Memory B cell (primary cell): ENCODE measurements around the gene QPCT.
"Not testable (repeated sequence)": the region's sequence is repeated elsewhere in the genome, so short reads cannot be mapped to it uniquely, and the experiment has no call there.

Experiments used
- ATAC-seq: fragments of 150-1000 bp; cut with Tn5 transposase; 2 replicates; pipeline ENCODE4 v1.10.0; 2021; ENCODE audit warnings: low read depth, mild to moderate bottlenecking, moderate library complexity
- DNase-seq, 2 donors: peaks; one replicate each; pipeline ENCODE4 v3.0.0; 2022; ENCODE audit warnings: low spot score in 2 of 2
- H3K27ac Mint-ChIP-seq: one replicate; pipeline ENCODE4 v1.8.0; 2022; ENCODE audit warnings: mild to moderate bottlenecking, moderate library complexity, mixed read lengths
- H3K27me3 Mint-ChIP-seq: one replicate; pipeline ENCODE4 v1.8.0; 2022; ENCODE audit warnings: mixed read lengths
- H3K36me3 Mint-ChIP-seq: one replicate; pipeline ENCODE4 v1.8.0; 2022; ENCODE audit warnings: mild to moderate bottlenecking, mixed read lengths
- H3K4me1 Mint-ChIP-seq: one replicate; pipeline ENCODE4 v1.8.0; 2022; ENCODE audit warnings: mixed read lengths
- H3K4me3 Mint-ChIP-seq: one replicate; pipeline ENCODE4 v1.8.0; 2022; ENCODE audit warnings: mild to moderate bottlenecking, moderate library complexity, mixed read lengths
- H3K9me3 Mint-ChIP-seq: one replicate; pipeline ENCODE4 v1.8.0; 2022; ENCODE audit warnings: mixed read lengths

QPCT gene

GRCh38 chr2:37398990-37399389 is 54.6 kb downstream of the QPCT start:
- Mint-ChIP-seq H3K27me3 (no peaks in the 10 kb centered on the region), H3K27ac (no peak overlapping the region), H3K4me1 (peaks cover 2% of the 10 kb centered on the region), H3K36me3 (peaks cover under 1% of the 10 kb centered on the region), H3K9me3 (peaks cover under 1% of the 10 kb centered on the region), H3K4me3 (no peak overlapping the region)
- ATAC-seq (no peak), DNase-seq (no peak)

GRCh38 chr2:37400041-37400440 is 55.6 kb downstream of the QPCT start:
- H3K4me1 Mint-ChIP-seq, result peaks cover 2% of the 10 kb centered on the region
- H3K27me3 Mint-ChIP-seq, result no peaks in the 10 kb centered on the region
- peaks cover 2% of the 10 kb centered on the region for H3K36me3 Mint-ChIP-seq
- DNase-seq, result no peak
- peaks cover 2% of the 10 kb centered on the region for H3K9me3 Mint-ChIP-seq
- no peak overlapping the region for H3K4me3 Mint-ChIP-seq
- no peak overlapping the region for H3K27ac Mint-ChIP-seq
- ATAC-seq, result no peak

GRCh38 chr2:37402636-37403035 is 58.2 kb downstream of the QPCT start:
- H3K4me1 Mint-ChIP-seq, result no peaks in the 10 kb centered on the region

GRCh38 chr2:37405781-37406180 is 61.4 kb downstream of the QPCT start:
- H3K27me3 Mint-ChIP-seq, result no peaks in the 10 kb centered on the region
- H3K27ac Mint-ChIP-seq, result no peak overlapping the region
- DNase-seq (no peak), ATAC-seq (no peak)
- H3K4me1 Mint-ChIP-seq, result no peaks in the 10 kb centered on the region
- H3K4me3 Mint-ChIP-seq, result no peak overlapping the region
- H3K36me3 Mint-ChIP-seq, result peaks cover 2% of the 10 kb centered on the region
- H3K9me3 Mint-ChIP-seq, result peaks cover 2% of the 10 kb centered on the region

More at GRCh38 chr2:37402636-37403035, 58.2 kb downstream of the QPCT start:
- ATAC-seq (no peak), DNase-seq (no peak)
- Mint-ChIP-seq H3K27me3 (no peaks in the 10 kb centered on the region), H3K9me3 (peaks cover 2% of the 10 kb centered on the region), H3K27ac (no peak overlapping the region), H3K36me3 (peaks cover 2% of the 10 kb centered on the region), H3K4me3 (no peak overlapping the region)

- ATAC-seq, result no peak
- Mint-ChIP-seq H3K27ac (no peak overlapping the region), H3K27me3 (no peaks in the 10 kb centered on the region), H3K4me3 (no peak overlapping the region), H3K9me3 (no peaks in the 10 kb centered on the region), H3K4me1 (no peaks in the 10 kb centered on the region), H3K36me3 (no peaks in the 10 kb centered on the region)
- no peak for DNase-seq
Measured at GRCh38 chr2:37412231-37412630, 67.8 kb downstream of the QPCT start.

- H3K36me3 Mint-ChIP-seq, H3K4me3 Mint-ChIP-seq, DNase-seq, H3K9me3 Mint-ChIP-seq, H3K4me1 Mint-ChIP-seq, H3K27me3 Mint-ChIP-seq, H3K27ac Mint-ChIP-seq: not testable (repeated sequence)
- peak; percentile 14 for ATAC-seq
Measured at GRCh38 chr2:37413911-37414469, 69.6 kb downstream of the QPCT start.

- Mint-ChIP-seq H3K27ac (no peak overlapping the region), H3K27me3 (no peaks in the 10 kb centered on the region), H3K36me3 (no peaks in the 10 kb centered on the region), H3K4me1 (no peaks in the 10 kb centered on the region), H3K9me3 (no peaks in the 10 kb centered on the region), H3K4me3 (no peak overlapping the region)
- ATAC-seq (peak; percentile 80), DNase-seq (peak in 1 of 2 donors; percentile 35)
Measured at GRCh38 chr2:37414470-37414949, 70.1 kb downstream of the QPCT start.

- H3K36me3 Mint-ChIP-seq, result no peaks in the 10 kb centered on the region
- H3K27ac Mint-ChIP-seq, result peak overlapping the region; percentile 46
- no peak for DNase-seq
- no peaks in the 10 kb centered on the region for H3K27me3 Mint-ChIP-seq
- H3K9me3 Mint-ChIP-seq, result no peaks in the 10 kb centered on the region
- H3K4me1 Mint-ChIP-seq, result no peaks in the 10 kb centered on the region
- no peak overlapping the region for H3K4me3 Mint-ChIP-seq
- ATAC-seq, result no peak
Measured at GRCh38 chr2:37415128-37415820, 70.8 kb downstream of the QPCT start.

GRCh38 chr2:37417321-37417720 is 72.9 kb downstream of the QPCT start:
- no peak overlapping the region for H3K27ac Mint-ChIP-seq
- ATAC-seq (no peak), DNase-seq (no peak)
- no peaks in the 10 kb centered on the region for H3K4me1 Mint-ChIP-seq
- H3K36me3 Mint-ChIP-seq, result no peaks in the 10 kb centered on the region
- H3K9me3 Mint-ChIP-seq, result no peaks in the 10 kb centered on the region
- H3K4me3 Mint-ChIP-seq, result no peak overlapping the region
- no peaks in the 10 kb centered on the region for H3K27me3 Mint-ChIP-seq

GRCh38 chr2:37418956-37419355 is 74.5 kb downstream of the QPCT start:
- no peak for ATAC-seq
- Mint-ChIP-seq H3K9me3 (no peaks in the 10 kb centered on the region), H3K4me3 (no peak overlapping the region), H3K4me1 (no peaks in the 10 kb centered on the region), H3K36me3 (no peaks in the 10 kb centered on the region), H3K27ac (no peak overlapping the region), H3K27me3 (no peaks in the 10 kb centered on the region)
- no peak for DNase-seq

GRCh38 chr2:37421686-37422085 is 77.3 kb downstream of the QPCT start:
- ATAC-seq (no peak), DNase-seq (no peak)
- Mint-ChIP-seq H3K4me3 (no peak overlapping the region), H3K27me3 (no peaks in the 10 kb centered on the region), H3K9me3 (no peaks in the 10 kb centered on the region), H3K27ac (no peak overlapping the region), H3K4me1 (no peaks in the 10 kb centered on the region), H3K36me3 (no peaks in the 10 kb centered on the region)

GRCh38 chr2:37422816-37423215 is 78.4 kb downstream of the QPCT start:
- Mint-ChIP-seq H3K9me3 (no peaks in the 10 kb centered on the region), H3K36me3 (no peaks in the 10 kb centered on the region), H3K4me3 (no peak overlapping the region), H3K27ac (no peak overlapping the region), H3K4me1 (no peaks in the 10 kb centered on the region), H3K27me3 (no peaks in the 10 kb centered on the region)
- DNase-seq (no peak), ATAC-seq (no peak)
